Progenitor cell of endocrine pancreas (in vitro differentiated cells): Measurements from ENCODE around the gene RNH1. TPM values are rescaled to one million over a fixed set of nuclear protein-coding genes. Genes with fewer than 3 reads are reported as not detected.

ENCODE experiments used
- DNase-seq: peaks from one replicate; pipeline ENCODE4 v3.0.0; 2021; ENCODE audit warnings: low spot score; ENCODE audit not compliant: unreplicated experiment
- H3K27ac Mint-ChIP-seq: 2 replicates; pipeline ENCODE4 v1.8.0; 2021; ENCODE audit warnings: mild to moderate bottlenecking, moderate library complexity, mixed read lengths
- H3K27me3 Mint-ChIP-seq: 2 replicates; pipeline ENCODE4 v1.8.0; 2021; ENCODE audit warnings: mixed read lengths
- H3K36me3 Mint-ChIP-seq: 2 replicates; pipeline ENCODE4 v1.8.0; 2022; ENCODE audit warnings: mixed read lengths; ENCODE audit not compliant: insufficient read depth
- H3K4me1 Mint-ChIP-seq: 2 replicates; pipeline ENCODE4 v1.8.0; 2021; ENCODE audit warnings: low read depth, mixed read lengths
- H3K4me3 Mint-ChIP-seq: 2 replicates; pipeline ENCODE4 v1.8.0; 2021; ENCODE audit warnings: low read depth, mild to moderate bottlenecking, moderate library complexity, mixed read lengths
- H3K9me3 Mint-ChIP-seq: 2 replicates; pipeline ENCODE4 v1.8.0; 2021; ENCODE audit warnings: low read depth, mixed read lengths
- CTCF ChIP-seq: fragments of 200-600 bp; sonication (generic); IDR thresholded peaks from one replicate; pipeline ENCODE4 v1.5.0; 2021; ENCODE audit warnings: antibody characterized with exemption, mild to moderate bottlenecking; ENCODE audit not compliant: unreplicated experiment
- total RNA-seq: library from RNA; stranded (reverse); gene quantifications from 2 replicates; pipeline ENCODE4 v1.2.1, GENCODE V29; 2021

The RNH1 gene
- total RNA-seq, 1 donor from 2014 or later = 49.4 TPM

GRCh38 chr11:494761-495536, 12.1 kb downstream of the RNH1 start:
- Mint-ChIP-seq H3K9me3 (no peaks in the 10 kb centered on the region), H3K27me3 (no peaks in the 10 kb centered on the region), H3K27ac (no peak overlapping the region), H3K36me3 (peaks cover 22% of the 10 kb centered on the region), H3K4me1 (no peaks in the 10 kb centered on the region), H3K4me3 (no peak overlapping the region)
- no peak for TF ChIP-seq CTCF
- DNase-seq = no peak

DNA sequence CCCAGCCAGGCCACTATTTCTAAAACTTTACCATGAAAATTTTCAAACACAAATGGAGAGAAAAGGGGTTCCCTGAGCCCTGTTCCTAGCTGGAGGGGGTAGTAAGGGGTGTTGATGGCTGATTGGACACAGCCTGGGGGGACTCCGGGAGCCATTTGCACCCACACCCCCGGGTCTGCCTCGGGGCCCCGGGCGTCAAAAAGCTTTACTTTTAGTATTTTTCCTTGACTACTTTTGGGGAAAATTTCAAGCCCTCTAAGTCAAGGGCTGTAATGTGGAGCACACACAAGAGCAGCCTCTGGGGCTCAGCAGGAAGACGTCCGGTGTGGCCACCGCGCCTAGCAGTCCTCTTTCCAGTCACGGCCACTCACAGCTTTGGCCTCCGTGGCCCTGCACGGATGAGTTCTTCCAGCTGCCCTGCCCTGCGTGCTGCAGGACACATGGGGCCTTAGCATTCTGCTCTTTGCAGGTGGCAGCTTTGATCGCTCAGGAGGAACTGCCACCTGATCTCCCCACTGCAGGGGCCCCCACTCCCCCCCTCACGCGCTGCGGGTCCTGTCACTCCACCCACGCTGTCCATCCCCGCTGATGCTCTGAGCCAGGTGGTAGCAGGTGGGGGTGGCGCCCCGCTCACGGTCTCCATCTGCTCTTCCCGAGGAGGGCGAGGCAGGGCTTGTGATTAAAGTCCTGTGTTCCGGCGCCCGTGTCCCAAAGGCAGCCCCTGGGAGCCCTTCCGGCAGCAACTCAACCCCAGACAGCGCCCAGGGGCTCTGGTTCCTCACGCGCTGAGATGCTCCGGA, 14.4 kb downstream of the RNH1 start:
- H3K9me3 Mint-ChIP-seq = no peaks in the 10 kb centered on the region
- TF ChIP-seq CTCF = no peak
- no peak overlapping the region for H3K4me3 Mint-ChIP-seq
- H3K27ac Mint-ChIP-seq = no peak overlapping the region
- H3K27me3 Mint-ChIP-seq = no peaks in the 10 kb centered on the region
- DNase-seq = no peak
- no peaks in the 10 kb centered on the region for H3K4me1 Mint-ChIP-seq
- peaks cover 18% of the 10 kb centered on the region for H3K36me3 Mint-ChIP-seq

DNA sequence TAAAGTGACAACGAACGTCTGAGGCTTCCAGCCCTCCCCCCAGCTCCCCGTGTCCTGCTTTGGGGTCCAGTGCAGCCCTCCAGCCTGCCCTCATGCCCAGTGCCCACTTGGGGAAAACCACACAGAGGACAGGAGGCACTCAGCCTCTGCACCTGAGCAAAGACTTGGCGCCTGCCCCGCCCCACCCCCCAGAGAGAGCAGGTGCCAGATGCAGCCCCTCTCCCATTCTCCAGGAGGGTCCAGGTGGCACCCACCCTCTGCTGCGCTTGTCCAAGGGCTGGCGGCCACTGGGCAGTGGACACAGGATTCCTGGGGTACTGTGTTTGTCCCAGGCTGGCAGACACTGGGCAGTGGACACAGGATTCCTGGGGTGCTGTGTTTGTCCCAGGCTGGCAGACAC, 15.7 kb downstream of the RNH1 start:
- no peak overlapping the region for H3K27ac Mint-ChIP-seq
- H3K36me3 Mint-ChIP-seq = peaks cover 10% of the 10 kb centered on the region
- no peak for DNase-seq
- no peak for TF ChIP-seq CTCF
- H3K27me3 Mint-ChIP-seq = no peaks in the 10 kb centered on the region
- H3K4me3 Mint-ChIP-seq = no peak overlapping the region
- no peaks in the 10 kb centered on the region for H3K4me1 Mint-ChIP-seq
- H3K9me3 Mint-ChIP-seq = no peaks in the 10 kb centered on the region

- TF ChIP-seq CTCF = no peak
- no peak for DNase-seq
- H3K36me3 Mint-ChIP-seq = peaks cover 8% of the 10 kb centered on the region
- no peak overlapping the region for H3K27ac Mint-ChIP-seq
- no peaks in the 10 kb centered on the region for H3K4me1 Mint-ChIP-seq
- no peaks in the 10 kb centered on the region for H3K9me3 Mint-ChIP-seq
- H3K27me3 Mint-ChIP-seq = no peaks in the 10 kb centered on the region
- H3K4me3 Mint-ChIP-seq = no peak overlapping the region
These were observed 16.1 kb downstream of the RNH1 start for GRCh38 chr11:490930-491260.

DNA sequence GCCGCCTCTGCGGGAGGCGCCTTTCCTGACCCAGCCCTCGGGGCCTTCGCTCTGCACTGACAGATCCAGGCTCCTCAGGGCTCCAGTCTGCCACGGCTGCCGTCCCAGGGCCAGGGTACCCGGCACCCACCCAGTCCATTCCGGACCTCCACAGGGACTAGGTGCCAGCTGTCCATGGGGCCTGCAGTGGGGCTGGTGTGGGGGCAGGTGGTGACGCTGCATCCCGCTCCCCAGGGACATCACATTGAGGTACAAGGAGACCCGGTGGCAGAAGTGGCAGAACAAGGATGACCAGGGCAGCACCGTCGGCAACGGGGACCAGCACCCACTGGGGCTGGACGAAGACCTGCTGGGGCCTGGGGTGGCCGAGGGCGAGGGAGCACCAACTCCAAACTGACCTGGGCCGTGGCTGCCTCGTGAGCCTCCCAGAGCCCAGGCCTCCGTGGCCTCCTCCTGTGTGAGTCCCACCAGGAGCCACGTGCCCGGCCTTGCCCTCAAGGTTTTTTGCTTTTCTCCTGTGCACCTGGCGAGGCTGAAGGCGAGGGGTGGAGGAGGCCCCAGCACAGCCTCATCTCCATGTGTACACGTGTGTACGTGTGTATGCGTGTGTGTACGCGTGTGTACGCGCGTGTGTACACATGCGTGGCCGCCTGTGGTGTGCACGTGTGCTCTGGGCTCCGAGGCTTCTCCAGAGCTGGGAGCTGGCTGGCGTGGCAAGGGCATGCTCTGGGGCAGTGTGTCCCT, 16.7 kb downstream of the RNH1 start:
- TF ChIP-seq CTCF = no peak
- peaks cover 5% of the 10 kb centered on the region for H3K36me3 Mint-ChIP-seq
- H3K27ac Mint-ChIP-seq = no peak overlapping the region
- no peaks in the 10 kb centered on the region for H3K9me3 Mint-ChIP-seq
- H3K4me1 Mint-ChIP-seq = no peaks in the 10 kb centered on the region
- no peaks in the 10 kb centered on the region for H3K27me3 Mint-ChIP-seq
- DNase-seq = no peak
- no peak overlapping the region for H3K4me3 Mint-ChIP-seq
